Psoas muscle (tissue), 8 donors: ENCODE measurements around the gene EVI5L. TPM values are rescaled to one million over a fixed set of nuclear protein-coding genes. Genes with fewer than 3 reads are reported as not detected.

ENCODE experiments used
- ATAC-seq, 4 donors: fragments of 200-7000 bp; cut with Tn5 transposase; one replicate each; pipeline ENCODE4 v1.9.1; 2020; ENCODE audit warnings: moderate library complexity in 3 of 4, mild to moderate bottlenecking in 2 of 4
- DNase-seq, 2 donors: peaks; one replicate each; pipeline ENCODE4 v3.0.0-alpha.2; 2020
- H3K27ac ChIP-seq: fragments of 200-600 bp; one replicate; pipeline ENCODE4 v1.8.0; 2022
- H3K27me3 ChIP-seq, 3 donors: fragments of 200-600 bp in 1 of 3; one replicate each; pipeline versions ENCODE4 v1.6.1 to v1.8.0; 2013 to 2022; ENCODE audit warnings: low read length in 2 of 3, mild to moderate bottlenecking in 2 of 3, moderate library complexity in 1 of 3; ENCODE audit not compliant: insufficient read depth in 3 of 3
- H3K36me3 ChIP-seq, 2 donors: fragments of 200-600 bp in 1 of 2; one replicate each; pipeline versions ENCODE4 v1.6.1 to v1.8.0; 2013 to 2022; ENCODE audit warnings: low read depth in 1 of 2, mild to moderate bottlenecking in 1 of 2, moderate library complexity in 1 of 2; ENCODE audit not compliant: insufficient read depth in 1 of 2
- H3K4me1 ChIP-seq: fragments of 200-600 bp; one replicate; pipeline ENCODE4 v1.8.0; 2022
- H3K4me3 ChIP-seq: fragments of 200-600 bp; one replicate; pipeline ENCODE4 v1.8.0; 2022; ENCODE audit warnings: mild to moderate bottlenecking
- H3K9me3 ChIP-seq: fragments of 200-600 bp; one replicate; pipeline ENCODE4 v1.8.0; 2022
- CTCF ChIP-seq: fragments of 200-600 bp; IDR thresholded peaks from one replicate; pipeline ENCODE4 v1.8.0; 2022; ENCODE audit warnings: antibody characterized with exemption
- WGBS, 3 donors: extraction: QIAGEN DNeasy Blood & Tissue Kit; methylation state at CpG; one replicate each; pipeline versions ENCODE4 v1.1.6 to v1.1.7; 2013; 5-methylcytosine and 5-hydroxymethylcytosine counted together
- intact Hi-C, 2 donors: fragments of 100-400 bp; cut with DNase I; formaldehyde crosslinking; loops; one replicate each; pipeline versions ENCODE4 v1.11.0 to v1.14.2; 2022
- polyA plus RNA-seq, 3 donors: library from polyadenylated mRNA; stranded (reverse); fragments of 200-250 nt; gene quantifications; one replicate each; pipeline ENCODE4 v1.2.3, GENCODE V29; 2013
- total RNA-seq, 4 donors: library from RNA; stranded (reverse); fragmentation: NEBNext Ultra II Directional in 2 of 4; extraction: Animal tissue kit (Norgen Biotek cat#: 25700) in 2 of 4; gene quantifications; one replicate each; pipeline versions ENCODE4 v1.2.1 to v1.2.4, GENCODE V29; 2021 to 2023
- donor health status: healthy with polysubstance abuse.
- donor health status: DM: no; HTN: no; CAD: no; lungs with moderate emphysema.
- donor health status: Bipolar disorder and iron deficiency.
- donor health status: healthy.
- donor health status: DM: yes; HTN: yes; CAD: no.
- donor health status: DM: no; HTN: no; CAD: no.
- donor health status: DM: no; HTN: no; CAD: no.
- donor health status: DM: yes; HTN: yes; CAD: no.

The EVI5L gene
- total and polyA plus RNA-seq, 7 donors: 5.8 to 25.9 (median 13.9) TPM

- peak; percentile 85 to 94 (median 88) for ATAC-seq
- Histone ChIP-seq H3K27ac (no peak overlapping the region), H3K9me3 (no peaks in the 10 kb centered on the region), H3K36me3 (no peaks in the 10 kb centered on the region), H3K4me1 (peaks cover 9% of the 10 kb centered on the region), H3K27me3 (no peaks in the 10 kb centered on the region), H3K4me3 (no peak overlapping the region)
- intact Hi-C loops: loop anchor here (2.0 to 10.0 kb wide), 2 partner anchors 72 to 402 kb away; no protein-coding TSS in a partner anchor
- TF ChIP-seq CTCF: peak; percentile 82
- peak; percentile 66 to 79 for DNase-seq
- 26 to 33% (median 29%) methylated on average over 43 to 45 of the region's 45 CpGs for WGBS, 3 donors
Measured at GRCh38 chr19:7852851-7853769, 23.1 kb downstream of the EVI5L start.

- Histone ChIP-seq H3K4me1 (peaks cover 9% of the 10 kb centered on the region), H3K27ac (no peak overlapping the region), H3K27me3 (no peaks in the 10 kb centered on the region), H3K9me3 (no peaks in the 10 kb centered on the region), H3K4me3 (no peak overlapping the region), H3K36me3 (no peaks in the 10 kb centered on the region)
- WGBS, 3 donors: 88 to 94% (median 90%) methylated on average over 11 to 12 of the region's 12 CpGs
- intact Hi-C loops: loop anchor here (2.0 to 10.0 kb wide), 2 partner anchors 71 to 401 kb away; no protein-coding TSS in a partner anchor
- no peak for TF ChIP-seq CTCF
- ATAC-seq: peak in 1 of 4 donors; percentile 5
- no peak for DNase-seq
Measured at GRCh38 chr19:7853770-7854128, 23.7 kb downstream of the EVI5L start.

DNA sequence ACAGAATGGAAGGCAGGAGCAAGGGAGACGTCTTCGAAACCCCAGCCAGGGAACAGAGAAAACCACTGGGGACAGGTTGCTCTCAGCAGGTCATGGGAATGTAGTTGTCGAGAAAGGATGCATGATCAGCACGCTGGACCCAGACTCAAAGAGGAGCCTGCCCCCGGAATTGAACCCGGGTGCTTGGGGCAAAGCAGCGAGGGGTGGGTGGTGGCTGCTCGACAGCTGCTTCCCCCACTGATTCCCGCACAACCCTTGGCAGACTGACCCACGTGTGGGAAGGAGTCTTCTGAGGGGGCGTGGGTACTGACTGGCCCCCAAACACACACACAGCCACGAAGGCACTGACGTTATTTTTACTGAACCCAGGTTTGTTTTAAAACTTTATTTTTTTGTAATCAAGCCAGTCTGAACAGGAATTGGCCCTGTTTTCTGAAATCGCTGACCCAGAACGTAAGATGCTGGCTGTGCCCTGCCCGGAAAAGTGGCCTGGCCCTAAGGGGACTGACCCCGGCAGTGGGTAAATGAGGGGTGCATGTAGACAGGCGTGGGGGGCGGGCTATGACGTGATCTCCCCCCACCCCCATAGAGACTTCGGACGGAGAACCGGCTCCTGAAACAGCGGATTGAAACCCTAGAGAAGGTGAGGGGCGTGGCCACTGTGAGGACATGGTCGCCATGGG lies 25.5 kb downstream of the EVI5L start:
- Histone ChIP-seq H3K4me1 (peaks cover 5% of the 10 kb centered on the region), H3K4me3 (no peak overlapping the region), H3K27ac (no peak overlapping the region), H3K27me3 (peaks cover 0 to 14% (median 0%) of the 10 kb centered on the region in 3 donors), H3K36me3 (no peaks in the 10 kb centered on the region), H3K9me3 (no peaks in the 10 kb centered on the region)
- DNase-seq: no peak
- 82 to 88% (median 86%) methylated on average over 26 of the region's 26 CpGs for WGBS, 3 donors
- no peak for TF ChIP-seq CTCF
- ATAC-seq: no peak
- intact Hi-C loops: loop anchor here in 1 of 2 donors (10.0 kb wide), 1 partner anchor 399 kb away; no protein-coding TSS in a partner anchor

DNA sequence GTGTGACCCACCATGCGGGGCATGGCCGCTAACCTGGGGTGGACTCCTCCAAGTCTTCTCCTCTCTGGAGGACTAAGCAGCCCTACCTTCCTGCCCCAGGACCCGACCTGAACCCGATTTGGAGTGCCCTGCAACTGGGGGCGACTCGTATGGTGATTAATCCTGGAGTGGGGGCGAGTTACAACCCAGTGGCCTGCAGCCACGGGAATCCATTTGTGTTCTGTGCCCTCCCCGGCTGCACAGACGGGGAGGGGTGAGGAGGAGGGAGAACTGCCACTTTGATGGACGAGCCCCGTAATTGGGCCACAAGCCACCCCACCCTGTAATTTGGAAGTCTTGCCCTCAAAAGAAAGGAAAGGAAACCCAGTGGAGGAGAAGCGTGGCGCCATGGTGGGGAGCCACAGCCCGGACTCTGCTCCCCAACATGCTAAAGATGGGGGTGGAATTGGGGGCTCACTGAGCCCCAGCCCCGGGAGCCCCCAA lies 26.1 kb downstream of the EVI5L start:
- Histone ChIP-seq H3K4me1 (peaks cover 5% of the 10 kb centered on the region), H3K9me3 (no peaks in the 10 kb centered on the region), H3K27ac (no peak overlapping the region), H3K27me3 (peaks cover 0 to 20% (median 3%) of the 10 kb centered on the region in 3 donors), H3K36me3 (no peaks in the 10 kb centered on the region), H3K4me3 (no peak overlapping the region)
- no peak for ATAC-seq
- intact Hi-C loops: loop anchor here in 1 of 2 donors (10.0 kb wide), 1 partner anchor 399 kb away; no protein-coding TSS in a partner anchor
- WGBS, 3 donors: 86 to 91% (median 90%) methylated on average over 16 of the region's 16 CpGs
- no peak for DNase-seq
- no peak for TF ChIP-seq CTCF
